ENCODE data around the gene TNN.
"Not testable (repeated sequence)": the region's sequence is repeated elsewhere in the genome, so short reads cannot be mapped to it uniquely, and the experiment has no call there.

TNN gene

DNA sequence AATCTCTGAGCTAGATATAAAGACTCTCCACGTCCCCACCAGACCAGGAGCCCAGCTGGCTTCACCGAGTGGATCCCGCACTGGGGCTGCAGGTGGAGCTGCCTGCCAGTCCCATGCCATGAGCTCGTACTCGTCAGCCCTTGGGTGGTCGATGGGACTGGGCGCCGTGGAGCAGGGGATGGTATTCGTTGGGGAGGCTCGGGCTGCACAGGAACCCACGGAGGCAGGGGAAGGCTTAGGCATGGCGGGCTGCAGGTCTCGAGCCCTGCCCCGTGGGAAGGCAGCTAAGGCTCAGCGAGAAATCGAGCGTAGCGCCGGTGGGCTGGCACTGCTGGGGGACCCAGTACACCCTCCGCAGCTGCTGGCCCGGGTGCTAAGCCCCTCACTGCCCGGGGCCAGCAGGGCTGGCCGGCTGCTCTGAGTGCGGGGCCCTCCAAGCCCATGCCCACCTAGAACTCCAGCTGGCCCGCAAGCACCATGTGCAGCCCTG lies 40.7 kb downstream of the TNN start:
- DNase-seq; in situ Hi-C loops (cut with HindIII; ENCODE audit: low pct_ligation_motif_present, low sequenced_read_pairs); H3K27me3 ChIP-seq (replicated peaks); H3K36me3 ChIP-seq (replicated peaks); H3K4me3 ChIP-seq (ENCODE audit: low read depth, low read length); H3K27ac ChIP-seq: not testable (repeated sequence)

GRCh38 chr1:175114996-175115395 lies 47.4 kb downstream of the TNN start:
- Histone ChIP-seq H3K27me3 (replicated peaks) (no peaks in the 10 kb centered on the region), H3K4me3 (ENCODE audit: low read depth, low read length) (no peak overlapping the region), H3K27ac (no peak overlapping the region), H3K36me3 (replicated peaks) (no peaks in the 10 kb centered on the region)
- no peak for DNase-seq
- TF ChIP-seq, protein P1, sequence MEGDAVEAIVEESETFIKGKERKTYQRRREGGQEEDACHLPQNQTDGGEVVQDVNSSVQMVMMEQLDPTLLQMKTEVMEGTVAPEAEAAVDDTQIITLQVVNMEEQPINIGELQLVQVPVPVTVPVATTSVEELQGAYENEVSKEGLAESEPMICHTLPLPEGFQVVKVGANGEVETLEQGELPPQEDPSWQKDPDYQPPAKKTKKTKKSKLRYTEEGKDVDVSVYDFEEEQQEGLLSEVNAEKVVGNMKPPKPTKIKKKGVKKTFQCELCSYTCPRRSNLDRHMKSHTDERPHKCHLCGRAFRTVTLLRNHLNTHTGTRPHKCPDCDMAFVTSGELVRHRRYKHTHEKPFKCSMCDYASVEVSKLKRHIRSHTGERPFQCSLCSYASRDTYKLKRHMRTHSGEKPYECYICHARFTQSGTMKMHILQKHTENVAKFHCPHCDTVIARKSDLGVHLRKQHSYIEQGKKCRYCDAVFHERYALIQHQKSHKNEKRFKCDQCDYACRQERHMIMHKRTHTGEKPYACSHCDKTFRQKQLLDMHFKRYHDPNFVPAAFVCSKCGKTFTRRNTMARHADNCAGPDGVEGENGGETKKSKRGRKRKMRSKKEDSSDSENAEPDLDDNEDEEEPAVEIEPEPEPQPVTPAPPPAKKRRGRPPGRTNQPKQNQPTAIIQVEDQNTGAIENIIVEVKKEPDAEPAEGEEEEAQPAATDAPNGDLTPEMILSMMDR (IDR thresholded peaks at IDR 0.05; ENCODE audit: low read depth, low read length, missing control alignments): no peak
- in situ Hi-C loops (cut with HindIII; ENCODE audit: low pct_ligation_motif_present, low sequenced_read_pairs): no loop called here

DNA sequence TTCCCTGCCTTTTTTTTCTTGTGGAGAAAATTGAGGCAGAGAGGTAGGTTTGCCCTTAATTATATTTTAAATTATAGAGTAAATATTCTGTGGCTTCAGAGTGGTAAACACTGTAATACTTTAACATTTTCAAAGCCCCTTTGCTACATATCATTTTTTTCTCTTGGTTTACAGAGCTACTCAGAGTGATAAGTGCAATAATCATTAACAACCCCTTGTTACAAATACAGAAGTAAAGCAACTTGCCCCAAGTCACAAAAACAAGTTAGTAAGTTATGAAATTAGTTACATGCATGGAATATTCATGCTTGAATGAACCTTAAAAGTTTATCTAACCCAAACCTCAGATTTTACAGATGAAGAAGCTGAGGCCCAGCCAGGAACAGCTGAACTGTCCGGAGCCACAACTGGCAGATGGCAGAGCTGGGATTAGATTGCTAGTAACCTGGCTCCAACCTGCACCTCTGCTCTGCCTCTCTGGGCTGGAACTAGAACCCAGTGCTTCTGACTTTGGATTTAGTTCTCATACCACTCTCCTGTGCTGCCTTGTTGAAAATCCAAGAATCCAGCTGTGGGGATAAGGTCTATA lies 48.7 kb downstream of the TNN start:
- in situ Hi-C loops (cut with HindIII; ENCODE audit: low pct_ligation_motif_present, low sequenced_read_pairs): no loop called here
- TF ChIP-seq, protein P1 (IDR thresholded peaks at IDR 0.05; ENCODE audit: low read depth, low read length, missing control alignments): no peak
- H3K4me3 ChIP-seq (ENCODE audit: low read depth, low read length): no peak overlapping the region

DNA sequence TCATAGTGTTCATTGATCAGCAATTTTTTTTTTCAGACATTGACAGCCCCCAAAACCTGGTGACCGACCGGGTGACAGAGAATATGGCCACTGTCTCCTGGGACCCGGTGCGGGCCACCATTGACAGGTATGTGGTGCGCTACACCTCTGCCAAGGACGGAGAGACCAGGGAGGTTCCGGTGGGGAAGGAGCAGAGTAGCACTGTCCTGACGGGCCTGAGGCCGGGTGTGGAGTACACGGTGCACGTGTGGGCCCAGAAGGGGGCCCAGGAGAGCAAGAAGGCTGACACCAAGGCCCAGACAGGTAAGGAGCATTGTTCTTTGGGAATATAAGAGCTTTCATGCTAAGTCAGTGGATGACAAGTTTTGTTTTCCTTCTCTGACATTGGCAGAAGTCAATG lies 49.3 kb downstream of the TNN start:
- DNase-seq: no peak
- Histone ChIP-seq H3K27ac (no peak overlapping the region), H3K27me3 (replicated peaks) (no peaks in the 10 kb centered on the region), H3K4me3 (ENCODE audit: low read depth, low read length) (no peak overlapping the region), H3K36me3 (replicated peaks) (no peaks in the 10 kb centered on the region)
- TF ChIP-seq, protein P1 (IDR thresholded peaks at IDR 0.05; ENCODE audit: low read depth, low read length, missing control alignments): no peak
- in situ Hi-C loops (cut with HindIII; ENCODE audit: low pct_ligation_motif_present, low sequenced_read_pairs): no loop called here

More for the DNA sequence above, 48.7 kb downstream of the TNN start:
- no peak for DNase-seq
- Histone ChIP-seq H3K27ac (no peak overlapping the region), H3K27me3 (replicated peaks) (no peaks in the 10 kb centered on the region), H3K36me3 (replicated peaks) (no peaks in the 10 kb centered on the region)

DNA sequence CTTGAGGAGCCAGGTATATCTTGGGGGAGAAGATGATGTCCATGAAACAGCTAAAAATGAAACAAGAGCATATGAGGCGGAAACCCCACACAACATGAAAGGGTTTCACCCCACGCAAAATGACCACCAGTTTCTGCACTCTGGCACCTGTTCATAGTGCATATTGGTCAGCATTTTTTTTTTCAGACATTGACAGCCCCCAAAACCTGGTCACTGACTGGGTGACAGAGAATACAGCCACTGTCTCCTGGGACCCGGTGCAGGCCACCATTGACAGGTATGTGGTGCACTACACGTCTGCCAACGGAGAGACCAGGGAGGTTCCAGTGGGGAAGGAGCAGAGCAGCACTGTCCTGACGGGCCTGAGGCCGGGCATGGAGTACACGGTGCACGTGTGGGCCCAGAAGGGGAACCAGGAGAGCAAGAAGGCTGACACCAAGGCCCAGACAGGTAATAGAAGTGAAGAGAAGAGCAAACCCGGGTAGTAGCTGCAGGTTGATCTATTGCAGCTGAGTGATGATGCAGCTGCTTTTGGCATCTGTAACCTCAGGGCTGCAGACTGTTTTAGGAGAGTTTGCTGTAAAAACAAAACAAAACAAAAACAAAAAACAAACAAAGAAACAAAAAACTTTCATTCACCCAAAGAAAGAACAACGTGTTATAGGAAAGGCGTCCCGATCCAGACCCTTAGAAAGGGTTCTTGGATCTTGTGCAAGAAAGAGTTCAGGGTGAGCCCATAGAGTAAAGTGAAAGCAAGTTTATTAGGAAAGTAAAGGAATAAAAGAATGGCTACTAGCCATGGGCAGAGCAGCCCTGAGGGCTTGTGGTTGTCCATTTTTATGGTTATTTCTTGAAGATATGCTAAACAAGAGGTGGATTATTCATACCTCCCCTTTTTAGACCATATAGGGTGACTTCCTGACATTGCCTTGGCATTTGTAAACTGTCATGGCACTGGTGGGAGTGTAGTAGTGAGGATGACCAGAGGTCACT lies 51.0 kb downstream of the TNN start:
- in situ Hi-C loops (cut with HindIII; ENCODE audit: low pct_ligation_motif_present, low sequenced_read_pairs): no loop called here
- Histone ChIP-seq H3K27ac (no peak overlapping the region), H3K27me3 (replicated peaks) (no peaks in the 10 kb centered on the region), H3K4me3 (ENCODE audit: low read depth, low read length) (no peak overlapping the region), H3K36me3 (replicated peaks) (no peaks in the 10 kb centered on the region)
- DNase-seq: no peak
- TF ChIP-seq, protein P1 (IDR thresholded peaks at IDR 0.05; ENCODE audit: low read depth, low read length, missing control alignments): no peak

DNA sequence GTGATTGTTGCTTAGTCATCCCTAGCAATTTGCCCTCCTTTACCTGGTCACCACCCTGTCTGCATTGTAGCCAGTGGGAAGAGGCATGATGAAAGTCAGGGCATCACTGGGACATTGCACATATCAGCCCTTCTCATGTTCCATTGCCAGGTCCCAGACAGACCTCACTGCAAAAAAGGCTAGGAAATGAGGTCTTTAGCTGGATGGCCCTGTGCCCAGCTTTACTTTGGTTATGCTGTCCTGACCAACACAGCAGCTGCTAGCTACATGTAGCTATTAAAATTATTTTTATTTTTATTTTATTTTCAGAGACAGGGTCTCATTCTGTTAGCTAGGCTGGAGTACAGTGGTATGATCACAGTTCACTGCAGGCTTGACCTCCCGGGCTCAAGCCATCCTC lies 52.9 kb downstream of the TNN start:
- Histone ChIP-seq H3K27me3 (replicated peaks) (no peaks in the 10 kb centered on the region), H3K27ac (no peak overlapping the region), H3K36me3 (replicated peaks) (no peaks in the 10 kb centered on the region), H3K4me3 (ENCODE audit: low read depth, low read length) (no peak overlapping the region)
- in situ Hi-C loops (cut with HindIII; ENCODE audit: low pct_ligation_motif_present, low sequenced_read_pairs): no loop called here
- TF ChIP-seq, protein P1 (IDR thresholded peaks at IDR 0.05; ENCODE audit: low read depth, low read length, missing control alignments): no peak
- no peak for DNase-seq

Data from brain microvascular endothelial cell (primary cell).